Measurements from ENCODE around the gene PPP1R16B. TPM values are rescaled to one million over a fixed set of nuclear protein-coding genes. Genes with fewer than 3 reads are reported as not detected.

Gene PPP1R16B
- total and polyA plus RNA-seq, 2 of the 8 experiments (the other 6 are each of a cell fraction or from before 2014, with no cell fraction given): 2.6 to 8.9 TPM

DNA sequence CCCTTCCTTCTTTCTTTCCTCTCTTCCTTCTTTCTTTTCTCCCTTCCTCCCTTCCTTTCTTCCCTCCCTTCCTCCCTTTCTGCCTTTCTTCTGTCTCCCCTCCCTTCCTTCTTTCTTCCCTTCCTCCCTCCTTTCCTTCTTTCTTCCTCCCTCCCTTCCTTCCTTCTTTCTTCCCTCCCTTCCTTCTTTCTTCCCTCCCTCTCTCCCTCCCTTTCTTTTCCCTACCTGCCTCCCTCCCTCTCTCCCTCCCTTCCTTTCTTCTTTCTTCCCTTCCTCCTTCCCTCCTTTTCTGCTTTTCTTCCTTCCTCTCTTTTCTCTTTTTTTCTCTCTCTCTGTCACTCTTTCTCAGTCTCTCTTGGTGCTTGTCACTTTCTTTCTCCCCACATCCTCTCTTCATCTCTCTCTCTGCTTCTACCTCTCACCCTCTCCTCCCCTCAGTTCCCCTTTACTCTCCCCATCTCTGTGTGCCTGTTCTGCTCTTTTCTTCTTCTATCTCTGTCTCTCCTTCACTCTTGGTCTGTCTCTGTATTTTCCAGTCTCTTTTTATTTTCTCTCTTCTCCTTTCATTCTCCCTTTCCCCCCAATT, 90.6 kb downstream of the PPP1R16B start (continued):
- TF ChIP-seq ZNF274 (IDR thresholded peaks at IDR 0.05; ENCODE audit: borderline replicate concordance, extremely low read depth, low read length) (no peak), POLR2A (IDR thresholded peaks at IDR 0.05; ENCODE audit: control extremely low read depth in 1 of 2, low read depth in 2 of 2, low read length in 2 of 2) (no peak), TAF7 (optimal IDR thresholded peaks at IDR 0.05; ENCODE audit: borderline replicate concordance, low read depth, low read length) (no peak), ASH2L (IDR thresholded peaks at IDR 0.05; ENCODE audit: low read length) (no peak)
